Neuron (in vitro differentiated cells): Measurements from ENCODE around the gene EPDR1.
"Not testable (repeated sequence)": the region's sequence is repeated elsewhere in the genome, so short reads cannot be mapped to it uniquely, and the experiment has no call there.

Source experiments
- H2AFZ ChIP-seq: one replicate; pipeline ENCODE4 v1.6.1; 2013; ENCODE audit warnings: low read depth, mild to moderate bottlenecking, inconsistent platforms, low read length, moderate library complexity
- H3K27me3 ChIP-seq: one replicate; pipeline ENCODE4 v1.6.1; 2013; ENCODE audit warnings: low read length; ENCODE audit not compliant: insufficient read depth
- H3K36me3 ChIP-seq: one replicate; pipeline ENCODE4 v1.6.1; 2013; ENCODE audit warnings: low read length; ENCODE audit not compliant: insufficient read depth
- H3K4me1 ChIP-seq: one replicate; pipeline ENCODE4 v1.6.1; 2013; ENCODE audit warnings: low read length; ENCODE audit not compliant: insufficient read depth
- H3K4me3 ChIP-seq: 2 replicates; pipeline ENCODE4 v1.5.1; 2013; ENCODE audit warnings: mild to moderate bottlenecking, low read length, moderate library complexity
- H3K9me3 ChIP-seq: one replicate; pipeline ENCODE4 v1.6.1; 2013; ENCODE audit warnings: low read length

EPDR1 gene

GRCh38 chr7:37943905-37944736 is 23.7 kb downstream of the EPDR1 start:
- H3K9me3 ChIP-seq, result peaks cover 2% of the 10 kb centered on the region
- H3K4me3 ChIP-seq, result no peak overlapping the region
- H2AFZ ChIP-seq, result no peak overlapping the region
- no peaks in the 10 kb centered on the region for H3K27me3 ChIP-seq
- no peaks in the 10 kb centered on the region for H3K36me3 ChIP-seq
- peaks cover 11% of the 10 kb centered on the region for H3K4me1 ChIP-seq

- H3K27me3 ChIP-seq, result no peaks in the 10 kb centered on the region
- no peak overlapping the region for H3K4me3 ChIP-seq
- H3K4me1 ChIP-seq, result peaks cover 11% of the 10 kb centered on the region
- H3K36me3 ChIP-seq, result no peaks in the 10 kb centered on the region
- peaks cover 2% of the 10 kb centered on the region for H3K9me3 ChIP-seq
- no peak overlapping the region for H2AFZ ChIP-seq
Observed at GRCh38 chr7:37944737-37945054, 24.3 kb downstream of the EPDR1 start.

GRCh38 chr7:37945336-37945735 is 24.9 kb downstream of the EPDR1 start:
- Histone ChIP-seq H3K4me1 (peaks cover 11% of the 10 kb centered on the region), H3K36me3 (no peaks in the 10 kb centered on the region), H3K9me3 (peaks cover 2% of the 10 kb centered on the region), H3K4me3 (no peak overlapping the region), H3K27me3 (no peaks in the 10 kb centered on the region), H2AFZ (no peak overlapping the region)

- peaks cover 2% of the 10 kb centered on the region for H3K9me3 ChIP-seq
- no peaks in the 10 kb centered on the region for H3K36me3 ChIP-seq
- no peaks in the 10 kb centered on the region for H3K27me3 ChIP-seq
- peaks cover 10% of the 10 kb centered on the region for H3K4me1 ChIP-seq
- no peak overlapping the region for H2AFZ ChIP-seq
- H3K4me3 ChIP-seq, result no peak overlapping the region
Observed at GRCh38 chr7:37947138-37947940, 26.9 kb downstream of the EPDR1 start.

GRCh38 chr7:37947941-37948210 is 27.4 kb downstream of the EPDR1 start:
- Histone ChIP-seq H3K4me1 (peaks cover 5% of the 10 kb centered on the region), H2AFZ (no peak overlapping the region), H3K27me3 (no peaks in the 10 kb centered on the region), H3K4me3 (no peak overlapping the region), H3K9me3 (peaks cover 2% of the 10 kb centered on the region), H3K36me3 (no peaks in the 10 kb centered on the region)

GRCh38 chr7:37952240-37952639 is 31.8 kb downstream of the EPDR1 start:
- H3K36me3 ChIP-seq, result no peaks in the 10 kb centered on the region
- no peaks in the 10 kb centered on the region for H3K27me3 ChIP-seq
- H3K4me3 ChIP-seq, result no peak overlapping the region
- no peaks in the 10 kb centered on the region for H3K9me3 ChIP-seq
- H2AFZ ChIP-seq, result no peak overlapping the region
- H3K4me1 ChIP-seq, result no peaks in the 10 kb centered on the region

GRCh38 chr7:37954217-37954616 is 33.8 kb downstream of the EPDR1 start:
- H3K4me3 ChIP-seq, H3K27me3 ChIP-seq, H3K4me1 ChIP-seq, H3K36me3 ChIP-seq, H3K9me3 ChIP-seq, H2AFZ ChIP-seq: not testable (repeated sequence)

GRCh38 chr7:37956791-37957190 is 36.4 kb downstream of the EPDR1 start:
- H3K4me3 ChIP-seq, result no peak overlapping the region

GRCh38 chr7:37957221-37957970 is 37.0 kb downstream of the EPDR1 start:
- Histone ChIP-seq H3K9me3 (no peaks in the 10 kb centered on the region), H3K4me1 (no peaks in the 10 kb centered on the region), H3K27me3 (no peaks in the 10 kb centered on the region), H2AFZ (no peak overlapping the region), H3K36me3 (no peaks in the 10 kb centered on the region), H3K4me3 (no peak overlapping the region)

More at GRCh38 chr7:37956791-37957190, 36.4 kb downstream of the EPDR1 start:
- no peak overlapping the region for H2AFZ ChIP-seq
- H3K4me1 ChIP-seq, result no peaks in the 10 kb centered on the region
- no peaks in the 10 kb centered on the region for H3K36me3 ChIP-seq
- no peaks in the 10 kb centered on the region for H3K27me3 ChIP-seq
- no peaks in the 10 kb centered on the region for H3K9me3 ChIP-seq

GRCh38 chr7:37960483-37960882 is 40.0 kb downstream of the EPDR1 start:
- Histone ChIP-seq H3K36me3 (no peaks in the 10 kb centered on the region), H3K4me3 (no peak overlapping the region), H3K9me3 (no peaks in the 10 kb centered on the region), H3K27me3 (no peaks in the 10 kb centered on the region), H3K4me1 (no peaks in the 10 kb centered on the region), H2AFZ (no peak overlapping the region)

- Histone ChIP-seq H3K9me3 (no peaks in the 10 kb centered on the region), H3K4me3 (no peak overlapping the region), H2AFZ (no peak overlapping the region), H3K36me3 (no peaks in the 10 kb centered on the region), H3K27me3 (no peaks in the 10 kb centered on the region), H3K4me1 (no peaks in the 10 kb centered on the region)
Observed at GRCh38 chr7:37961251-37961650, 40.8 kb downstream of the EPDR1 start.

- Histone ChIP-seq H3K4me3 (no peak overlapping the region), H3K36me3 (no peaks in the 10 kb centered on the region), H3K4me1 (no peaks in the 10 kb centered on the region), H2AFZ (no peak overlapping the region), H3K9me3 (no peaks in the 10 kb centered on the region), H3K27me3 (no peaks in the 10 kb centered on the region)
Observed at GRCh38 chr7:37964196-37964595, 43.8 kb downstream of the EPDR1 start.

- no peak overlapping the region for H2AFZ ChIP-seq
- H3K9me3 ChIP-seq, result no peaks in the 10 kb centered on the region
- H3K27me3 ChIP-seq, result no peaks in the 10 kb centered on the region
- H3K4me3 ChIP-seq, result no peak overlapping the region
- H3K4me1 ChIP-seq, result no peaks in the 10 kb centered on the region
- H3K36me3 ChIP-seq, result no peaks in the 10 kb centered on the region
Observed at GRCh38 chr7:37970211-37970610, 49.8 kb downstream of the EPDR1 start.
